Mammary epithelial cell (primary cell): ENCODE data around the gene TRAF4.

Experiments used
- EZH2 ChIP-seq: IDR thresholded peaks from 2 replicates; pipeline ENCODE4 v1.6.1; 2012; ENCODE audit warnings: low read length, inconsistent platforms, borderline replicate concordance
- TF ChIP-seq, protein P1 (sequence below), 2 donors: IDR thresholded peaks in 1 of 2; conservative IDR thresholded peaks in 1 of 2; 2 replicates each; pipeline ENCODE4 v1.5.1; 2011 to 2012; ENCODE audit warnings: inconsistent platforms in 2 of 2, low read length in 2 of 2, mild to moderate bottlenecking in 2 of 2, control low read depth in 1 of 2, low read depth in 1 of 2; ENCODE audit not compliant: insufficient read depth in 1 of 2; ENCODE audit errors: extremely low read depth in 1 of 2

DNA sequence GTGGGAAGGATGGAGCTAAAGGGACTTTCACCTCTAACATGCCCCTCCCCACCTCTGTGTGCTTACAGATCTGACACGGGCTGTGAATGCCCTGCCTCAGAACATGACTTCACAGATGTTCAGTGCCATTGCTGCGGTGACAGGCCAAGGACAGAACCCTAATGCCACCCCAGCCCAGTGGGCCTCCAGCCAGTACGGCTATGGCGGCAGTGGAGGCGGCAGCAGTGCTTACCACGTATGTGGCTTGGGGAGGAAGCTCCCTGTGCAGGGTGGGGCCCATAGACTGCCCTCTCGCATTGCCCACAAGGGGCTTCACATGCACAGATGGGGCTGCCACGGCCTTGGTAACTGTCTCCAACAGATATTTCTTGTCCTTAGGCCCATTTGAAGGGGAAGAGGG, 43.5 kb upstream of the TRAF4 start:
- TF ChIP-seq EZH2: no peak
- TF ChIP-seq, protein P1, sequence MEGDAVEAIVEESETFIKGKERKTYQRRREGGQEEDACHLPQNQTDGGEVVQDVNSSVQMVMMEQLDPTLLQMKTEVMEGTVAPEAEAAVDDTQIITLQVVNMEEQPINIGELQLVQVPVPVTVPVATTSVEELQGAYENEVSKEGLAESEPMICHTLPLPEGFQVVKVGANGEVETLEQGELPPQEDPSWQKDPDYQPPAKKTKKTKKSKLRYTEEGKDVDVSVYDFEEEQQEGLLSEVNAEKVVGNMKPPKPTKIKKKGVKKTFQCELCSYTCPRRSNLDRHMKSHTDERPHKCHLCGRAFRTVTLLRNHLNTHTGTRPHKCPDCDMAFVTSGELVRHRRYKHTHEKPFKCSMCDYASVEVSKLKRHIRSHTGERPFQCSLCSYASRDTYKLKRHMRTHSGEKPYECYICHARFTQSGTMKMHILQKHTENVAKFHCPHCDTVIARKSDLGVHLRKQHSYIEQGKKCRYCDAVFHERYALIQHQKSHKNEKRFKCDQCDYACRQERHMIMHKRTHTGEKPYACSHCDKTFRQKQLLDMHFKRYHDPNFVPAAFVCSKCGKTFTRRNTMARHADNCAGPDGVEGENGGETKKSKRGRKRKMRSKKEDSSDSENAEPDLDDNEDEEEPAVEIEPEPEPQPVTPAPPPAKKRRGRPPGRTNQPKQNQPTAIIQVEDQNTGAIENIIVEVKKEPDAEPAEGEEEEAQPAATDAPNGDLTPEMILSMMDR (conservative IDR thresholded peaks at IDR 0.05 in 1 of 2, IDR thresholded peaks at IDR 0.05 in 1 of 2; ENCODE audit: extremely low read depth in 1 of 2, insufficient read depth in 1 of 2, low read depth in 1 of 2, low read length in 2 of 2): no peak
